Panc1 (cell line): Measurements from ENCODE around the gene SERPINB2. TPM values are rescaled to one million over a fixed set of nuclear protein-coding genes. Genes with fewer than 3 reads are reported as not detected.
"Not testable (repeated sequence)": the region's sequence is repeated elsewhere in the genome, so short reads cannot be mapped to it uniquely, and the experiment has no call there.

ENCODE experiments used
- ATAC-seq: fragments of 200-7000 bp; cut with Tn5 transposase; 2 replicates; pipeline ENCODE4 v1.9.1; 2020; ENCODE audit warnings: mild to moderate bottlenecking, moderate library complexity
- BruUV-seq: library from RNA; stranded (reverse); fragments of 400-500 nt; replicated peaks from 2 replicates; lab custom pipeline; 2021; lab: Mats Ljungman, UMichigan
- CTCF ChIA-PET: fragments of 300-600 bp; sonication (Branson Sonifier 250); formaldehyde crosslinking; loops from one replicate; lab custom pipeline; 2022; ENCODE audit warnings: antibody characterized with exemption; lab: Charles Lee
- POLR2A ChIA-PET: fragments of 300-600 bp; sonication (Branson Sonifier 250); formaldehyde crosslinking; loops from one replicate; lab custom pipeline; 2022; ENCODE audit warnings: antibody characterized with exemption; lab: Charles Lee
- DNase-seq: peaks from one replicate; pipeline ENCODE4 v3.0.0-alpha.2; 2010; ENCODE audit warnings: low read depth, low spot score
- H3K27ac ChIP-seq: 2 replicates; pipeline ENCODE4 v1.5.1; 2011; ENCODE audit warnings: mild to moderate bottlenecking, low read length, inconsistent platforms
- H3K27me3 ChIP-seq: fragments of 200-500 bp; sonication (Bioruptor generic); 2 replicates; pipeline ENCODE4 v1.6.0; 2014; ENCODE audit warnings: low read length, inconsistent platforms; ENCODE audit not compliant: control insufficient read depth, insufficient read depth
- H3K36me3 ChIP-seq: fragments of 200-500 bp; sonication (Bioruptor generic); 2 replicates; pipeline ENCODE4 v1.5.1; 2014; ENCODE audit warnings: inconsistent platforms, mild to moderate bottlenecking, low read length, moderate library complexity; ENCODE audit not compliant: control insufficient read depth, insufficient read depth
- H3K4me1 ChIP-seq: 2 replicates; pipeline ENCODE4 v1.5.1; 2011; ENCODE audit warnings: inconsistent platforms, mild to moderate bottlenecking, low read length, moderate library complexity; ENCODE audit not compliant: control insufficient read depth, insufficient read depth
- H3K4me3 ChIP-seq, 2 experiments: 2 replicates each; pipeline ENCODE4 v1.5.1; 2011 to 2012; ENCODE audit warnings: low read depth in 2 of 2, low read length in 2 of 2, mild to moderate bottlenecking in 2 of 2, inconsistent platforms in 1 of 2, moderate library complexity in 1 of 2
- H3K9me3 ChIP-seq: fragments of 200-500 bp; sonication (Bioruptor generic); 2 replicates; pipeline ENCODE4 v1.5.1; 2014; ENCODE audit warnings: low read depth, mild to moderate bottlenecking, inconsistent platforms, low read length, moderate library complexity; ENCODE audit not compliant: control insufficient read depth, insufficient read depth
- CTCF ChIP-seq: fragments of 450-650 bp; IDR thresholded peaks from 2 replicates; pipeline ENCODE4 v1.5.1; 2017; ENCODE audit warnings: mild to moderate bottlenecking
- POLR2AphosphoS5 ChIP-seq: IDR thresholded peaks from 2 replicates; pipeline ENCODE4 v1.6.1; 2012; ENCODE audit warnings: mild to moderate bottlenecking, low read depth, low read length, moderate library complexity
- SIN3A ChIP-seq: IDR thresholded peaks from 2 replicates; pipeline ENCODE4 v1.6.1; 2012; ENCODE audit warnings: low read depth, mild to moderate bottlenecking, low read length, moderate library complexity, borderline replicate concordance; ENCODE audit not compliant: insufficient read depth
- TCF7L2 ChIP-seq: IDR thresholded peaks from 2 replicates; pipeline ENCODE4 v1.6.1; 2011; ENCODE audit warnings: mild to moderate bottlenecking, low read depth, low read length, inconsistent platforms
- in situ Hi-C: cut with HindIII; loops from 2 replicates; pipeline ENCODE4 v1.10.0; 2016; ENCODE audit warnings: low sequenced_read_pairs, low pct_unique_long_range_greater_than_20kb
- intact Hi-C: fragments of 100-400 bp; cut with micrococcal nuclease; formaldehyde crosslinking; loops from one replicate; pipeline ENCODE4 v1.10.0; 2022; ENCODE audit not compliant: unreplicated experiment
- total RNA-seq: library from RNA; stranded (reverse); gene quantifications from one replicate; pipeline ENCODE4 v1.2.1, GENCODE V29; 2021; ENCODE audit not compliant: unreplicated experiment
- TF ChIP-seq, protein P1 (sequence below), 2 experiments: IDR thresholded peaks; 2 replicates each; pipeline ENCODE4 v1.6.1; 2011 to 2012; ENCODE audit warnings: low read depth in 2 of 2, control low read depth in 1 of 2, low read length in 1 of 2, mild to moderate bottlenecking in 1 of 2, moderate library complexity in 1 of 2; ENCODE audit not compliant: insufficient read depth in 1 of 2

Gene SERPINB2
- total RNA-seq, 1 experiment from 2014 or later = not detected

DNA sequence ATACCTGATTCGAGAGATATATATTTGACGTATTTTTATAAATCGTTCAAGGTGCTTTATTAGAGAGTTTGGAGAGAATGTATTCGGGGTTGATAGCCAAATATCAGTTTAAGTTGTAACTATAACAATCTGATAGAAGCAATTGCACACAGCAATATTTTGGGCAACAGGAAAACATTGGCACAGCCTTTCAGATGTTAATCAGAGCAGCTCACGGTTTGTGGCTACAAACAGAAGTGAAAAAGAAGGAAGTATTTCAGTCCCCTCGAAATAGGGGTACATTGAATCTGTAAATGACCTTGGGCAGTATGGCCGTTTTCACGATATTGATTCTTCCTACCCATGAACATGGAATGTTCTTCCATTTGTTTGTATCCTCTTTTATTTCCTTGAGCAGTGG, 40.8 kb downstream of the SERPINB2 start:
- Histone ChIP-seq H3K4me3 (no peak overlapping the region), H3K4me1 (no peaks in the 10 kb centered on the region), H3K27ac (no peak overlapping the region), H3K27me3 (no peaks in the 10 kb centered on the region), H3K36me3 (no peaks in the 10 kb centered on the region), H3K9me3 (no peaks in the 10 kb centered on the region)
- ChIA-PET CTCF (no interaction called here), POLR2A (no interaction called here)
- no peak for ATAC-seq
- BruUV-seq = no TSS peak
- TF ChIP-seq POLR2AphosphoS5 (no peak), SIN3A (no peak)
- DNase-seq = no peak
- intact Hi-C loops = no loop called here
- in situ Hi-C loops = no loop called here

DNA sequence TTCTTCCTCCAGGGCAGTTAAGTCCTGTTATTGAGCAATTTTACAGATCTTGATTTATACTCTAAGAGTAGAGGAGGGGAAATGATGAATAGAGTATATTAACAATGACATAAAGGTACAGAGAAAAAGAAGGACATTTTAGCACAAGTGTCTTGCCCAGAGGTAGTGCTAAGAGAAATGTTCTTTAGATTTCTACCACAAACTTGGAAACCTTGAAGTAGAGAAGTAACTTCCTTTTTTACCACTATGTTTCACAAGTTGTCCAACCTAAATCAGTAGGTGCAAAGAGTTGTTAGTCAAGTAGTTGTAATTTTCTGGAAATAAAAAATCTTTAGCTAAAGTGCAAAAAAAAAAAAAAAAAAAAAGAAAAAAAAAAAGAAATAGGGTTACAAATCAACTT, 41.9 kb downstream of the SERPINB2 start:
- intact Hi-C loops, POLR2A ChIA-PET, H3K36me3 ChIP-seq, DNase-seq, ATAC-seq, H3K9me3 ChIP-seq, H3K27ac ChIP-seq, H3K4me3 ChIP-seq, BruUV-seq, in situ Hi-C loops, H3K27me3 ChIP-seq, H3K4me1 ChIP-seq: not testable (repeated sequence)
- CTCF ChIA-PET = interaction anchor here (0.6 kb wide), 1 partner anchor 35 kb away, joined by 6 read pairs; no protein-coding TSS in a partner anchor

DNA sequence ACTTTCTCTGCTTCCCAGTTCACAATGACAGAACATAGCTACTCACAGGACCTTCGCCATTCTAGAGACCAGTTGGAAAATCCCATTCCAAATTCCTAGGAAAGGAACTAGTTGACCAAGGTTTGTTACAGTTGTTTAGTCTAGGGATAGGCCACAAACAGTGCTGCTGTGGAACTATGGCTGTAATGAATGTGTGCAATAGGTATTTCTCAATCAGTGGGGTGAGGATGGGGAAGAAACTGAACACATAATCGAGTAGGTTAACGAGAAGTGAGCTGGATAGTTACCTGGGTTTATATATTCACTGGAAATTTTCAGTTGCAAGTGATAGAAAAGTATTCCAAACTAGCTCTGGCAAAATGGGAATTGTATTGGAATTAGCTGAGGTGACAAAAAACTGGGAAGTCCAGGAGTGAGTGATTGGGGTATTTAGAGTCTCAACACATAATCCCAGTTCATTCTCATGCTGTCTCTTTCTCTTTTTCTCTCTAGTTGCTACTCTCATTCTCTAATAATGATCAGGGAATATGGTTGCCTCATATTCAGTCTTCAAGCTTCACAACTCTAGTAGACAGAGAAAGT, 43.4 kb downstream of the SERPINB2 start:
- POLR2A ChIA-PET = no interaction called here

More for the DNA sequence above, 43.4 kb downstream of the SERPINB2 start:
- in situ Hi-C loops = no loop called here
- no peak for ATAC-seq
- Histone ChIP-seq H3K36me3 (no peaks in the 10 kb centered on the region), H3K27me3 (no peaks in the 10 kb centered on the region), H3K4me1 (no peaks in the 10 kb centered on the region), H3K27ac (no peak overlapping the region), H3K9me3 (no peaks in the 10 kb centered on the region), H3K4me3 (no peak overlapping the region)
- no peak for DNase-seq
- TF ChIP-seq, protein P1, sequence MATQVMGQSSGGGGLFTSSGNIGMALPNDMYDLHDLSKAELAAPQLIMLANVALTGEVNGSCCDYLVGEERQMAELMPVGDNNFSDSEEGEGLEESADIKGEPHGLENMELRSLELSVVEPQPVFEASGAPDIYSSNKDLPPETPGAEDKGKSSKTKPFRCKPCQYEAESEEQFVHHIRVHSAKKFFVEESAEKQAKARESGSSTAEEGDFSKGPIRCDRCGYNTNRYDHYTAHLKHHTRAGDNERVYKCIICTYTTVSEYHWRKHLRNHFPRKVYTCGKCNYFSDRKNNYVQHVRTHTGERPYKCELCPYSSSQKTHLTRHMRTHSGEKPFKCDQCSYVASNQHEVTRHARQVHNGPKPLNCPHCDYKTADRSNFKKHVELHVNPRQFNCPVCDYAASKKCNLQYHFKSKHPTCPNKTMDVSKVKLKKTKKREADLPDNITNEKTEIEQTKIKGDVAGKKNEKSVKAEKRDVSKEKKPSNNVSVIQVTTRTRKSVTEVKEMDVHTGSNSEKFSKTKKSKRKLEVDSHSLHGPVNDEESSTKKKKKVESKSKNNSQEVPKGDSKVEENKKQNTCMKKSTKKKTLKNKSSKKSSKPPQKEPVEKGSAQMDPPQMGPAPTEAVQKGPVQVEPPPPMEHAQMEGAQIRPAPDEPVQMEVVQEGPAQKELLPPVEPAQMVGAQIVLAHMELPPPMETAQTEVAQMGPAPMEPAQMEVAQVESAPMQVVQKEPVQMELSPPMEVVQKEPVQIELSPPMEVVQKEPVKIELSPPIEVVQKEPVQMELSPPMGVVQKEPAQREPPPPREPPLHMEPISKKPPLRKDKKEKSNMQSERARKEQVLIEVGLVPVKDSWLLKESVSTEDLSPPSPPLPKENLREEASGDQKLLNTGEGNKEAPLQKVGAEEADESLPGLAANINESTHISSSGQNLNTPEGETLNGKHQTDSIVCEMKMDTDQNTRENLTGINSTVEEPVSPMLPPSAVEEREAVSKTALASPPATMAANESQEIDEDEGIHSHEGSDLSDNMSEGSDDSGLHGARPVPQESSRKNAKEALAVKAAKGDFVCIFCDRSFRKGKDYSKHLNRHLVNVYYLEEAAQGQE (IDR thresholded peaks at IDR 0.05; ENCODE audit: insufficient read depth in 1 of 2, low read depth in 2 of 2, low read length in 1 of 2) = no peak
- TF ChIP-seq SIN3A (no peak), POLR2AphosphoS5 (no peak), TCF7L2 (no peak), CTCF (no peak)
- intact Hi-C loops = no loop called here
- CTCF ChIA-PET = no interaction called here
- no TSS peak for BruUV-seq
